ENCODE data around the gene LRRC9.

GRCh38 chr14:60058087-60058486 lies 138.1 kb downstream of the LRRC9 start:
- TF ChIP-seq CTCF (IDR thresholded peaks at IDR 0.05): no peak
- TF ChIP-seq YY1 (IDR thresholded peaks at IDR 0.05; ENCODE audit: low read depth): no peak
- TF ChIP-seq POLR2AphosphoS5 (IDR thresholded peaks at IDR 0.05; ENCODE audit: low read depth, low read length): no peak
- TF ChIP-seq SMC3 (IDR thresholded peaks at IDR 0.05; ENCODE audit: low read depth, low read length): no peak
- no peak for TF ChIP-seq RFX5 (IDR thresholded peaks at IDR 0.05; ENCODE audit: low read length)
- TF ChIP-seq JUND (IDR thresholded peaks at IDR 0.05): no peak
- no peak for TF ChIP-seq SIN3A (IDR thresholded peaks at IDR 0.05; ENCODE audit: borderline replicate concordance, low read depth, low read length)
- TF ChIP-seq RCOR1 (IDR thresholded peaks at IDR 0.05; ENCODE audit: low read length): no peak
- TF ChIP-seq NRF1 (IDR thresholded peaks at IDR 0.05; ENCODE audit: low read depth, low read length): no peak
- TF ChIP-seq USF2 (IDR thresholded peaks at IDR 0.05; ENCODE audit: borderline replicate concordance, low read depth, low read length): no peak
- no peak for TF ChIP-seq FOXJ3 (CRISPR knock-in tag; IDR thresholded peaks at IDR 0.05)
- no peak for TF ChIP-seq PBX3 (IDR thresholded peaks at IDR 0.05)

Data from SK-N-SH (cell line).